Transverse colon (tissue), 3 donors: ENCODE results near the gene ZCCHC3.

Experiments used
- EP300 ChIP-seq: sonication (generic); formaldehyde crosslinking; IDR thresholded peaks from one replicate; pipeline ENCODE4 v1.6.1; 2017; ENCODE audit warnings: antibody characterized with exemption, low read depth
- POLR2A ChIP-seq: fragments of 450-650 bp; IDR thresholded peaks from one replicate; pipeline ENCODE4 v1.6.1; 2016; ENCODE audit warnings: antibody characterized with exemption, mild to moderate bottlenecking, moderate library complexity
- TF ChIP-seq, protein P1 (sequence below), 5 experiments: fragments of 200-600 bp in 3 of 5; fragments of 450-650 bp in 2 of 5; sonication (generic) in 3 of 5; IDR thresholded peaks; 1 replicate in 2 of 5; 2 replicates in 3 of 5; pipeline ENCODE4 v1.5.1; 2016 to 2017; ENCODE audit warnings: antibody characterized with exemption in 5 of 5, inconsistent platforms in 3 of 5, mild to moderate bottlenecking in 2 of 5, moderate library complexity in 1 of 5

DNA sequence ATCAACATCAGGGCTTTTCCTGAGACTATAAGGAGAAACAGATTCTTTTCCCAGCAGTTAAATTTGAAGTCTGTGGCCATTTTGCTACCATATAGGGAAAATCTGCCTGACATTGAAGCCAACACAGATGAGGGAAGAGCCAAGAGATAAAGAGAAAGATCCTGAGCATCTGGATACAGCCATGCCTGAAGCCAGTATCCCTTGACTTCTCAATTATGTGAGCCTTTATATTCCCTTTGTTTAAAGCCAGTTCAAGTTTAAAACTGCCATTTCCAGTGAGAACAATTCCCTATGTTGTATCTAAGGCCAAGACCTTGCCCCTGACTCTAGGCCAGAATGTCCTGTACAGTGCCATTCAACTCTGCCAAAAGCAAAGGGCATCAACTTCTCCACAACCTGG is 45.7 kb downstream of the ZCCHC3 start:
- TF ChIP-seq EP300 (no peak), POLR2A (no peak)
- TF ChIP-seq, protein P1, sequence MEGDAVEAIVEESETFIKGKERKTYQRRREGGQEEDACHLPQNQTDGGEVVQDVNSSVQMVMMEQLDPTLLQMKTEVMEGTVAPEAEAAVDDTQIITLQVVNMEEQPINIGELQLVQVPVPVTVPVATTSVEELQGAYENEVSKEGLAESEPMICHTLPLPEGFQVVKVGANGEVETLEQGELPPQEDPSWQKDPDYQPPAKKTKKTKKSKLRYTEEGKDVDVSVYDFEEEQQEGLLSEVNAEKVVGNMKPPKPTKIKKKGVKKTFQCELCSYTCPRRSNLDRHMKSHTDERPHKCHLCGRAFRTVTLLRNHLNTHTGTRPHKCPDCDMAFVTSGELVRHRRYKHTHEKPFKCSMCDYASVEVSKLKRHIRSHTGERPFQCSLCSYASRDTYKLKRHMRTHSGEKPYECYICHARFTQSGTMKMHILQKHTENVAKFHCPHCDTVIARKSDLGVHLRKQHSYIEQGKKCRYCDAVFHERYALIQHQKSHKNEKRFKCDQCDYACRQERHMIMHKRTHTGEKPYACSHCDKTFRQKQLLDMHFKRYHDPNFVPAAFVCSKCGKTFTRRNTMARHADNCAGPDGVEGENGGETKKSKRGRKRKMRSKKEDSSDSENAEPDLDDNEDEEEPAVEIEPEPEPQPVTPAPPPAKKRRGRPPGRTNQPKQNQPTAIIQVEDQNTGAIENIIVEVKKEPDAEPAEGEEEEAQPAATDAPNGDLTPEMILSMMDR (IDR thresholded peaks at IDR 0.05) = no peak
